ENCODE results near the gene UBASH3A.

UBASH3A gene

DNA sequence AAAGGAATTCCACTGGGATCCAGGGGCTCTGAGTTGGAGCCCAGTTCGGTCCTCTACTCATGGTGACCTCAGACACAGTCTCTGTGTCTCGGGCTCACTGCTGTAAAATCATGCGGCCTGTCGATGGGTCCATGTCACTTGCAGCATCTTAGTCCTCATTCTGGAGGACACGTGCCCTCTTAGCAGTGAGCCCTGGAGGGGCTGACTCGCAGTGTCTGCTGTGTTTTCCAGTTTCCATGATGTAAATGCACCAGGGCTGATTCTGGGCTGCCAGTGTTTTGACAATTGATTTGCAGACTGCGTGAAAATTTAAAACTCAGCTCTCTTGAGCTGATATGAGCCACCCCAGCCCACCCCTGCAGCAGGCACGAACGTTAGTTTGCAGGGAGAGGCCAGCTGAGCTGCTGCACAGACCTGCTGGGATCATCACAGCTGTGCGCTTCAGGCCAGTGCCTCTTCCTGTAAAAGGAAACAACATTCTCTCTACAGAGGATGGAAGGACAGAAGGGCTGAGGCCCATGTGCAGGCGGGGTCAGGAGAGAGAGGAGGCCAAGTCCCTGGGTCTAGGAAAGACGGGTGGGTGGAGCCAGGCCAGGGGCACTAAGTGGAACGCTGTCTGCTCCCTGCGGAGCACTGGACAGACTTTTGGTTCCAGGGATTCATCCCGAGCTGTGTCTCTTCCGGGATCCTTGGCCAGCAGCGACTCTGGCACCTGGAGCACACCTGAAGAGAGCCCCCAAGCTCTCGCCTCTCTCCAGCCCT is 49.7 kb downstream of the UBASH3A start:
- peak; percentile 14 for DNase-seq (ENCODE audit: low read depth)
- no peak for TF ChIP-seq CTCF (conservative IDR thresholded peaks at IDR 0.05; ENCODE audit: low read depth, low read length)
- H3K4me3 ChIP-seq (ENCODE audit: low read depth, low read length), result no peak overlapping the region

DNA sequence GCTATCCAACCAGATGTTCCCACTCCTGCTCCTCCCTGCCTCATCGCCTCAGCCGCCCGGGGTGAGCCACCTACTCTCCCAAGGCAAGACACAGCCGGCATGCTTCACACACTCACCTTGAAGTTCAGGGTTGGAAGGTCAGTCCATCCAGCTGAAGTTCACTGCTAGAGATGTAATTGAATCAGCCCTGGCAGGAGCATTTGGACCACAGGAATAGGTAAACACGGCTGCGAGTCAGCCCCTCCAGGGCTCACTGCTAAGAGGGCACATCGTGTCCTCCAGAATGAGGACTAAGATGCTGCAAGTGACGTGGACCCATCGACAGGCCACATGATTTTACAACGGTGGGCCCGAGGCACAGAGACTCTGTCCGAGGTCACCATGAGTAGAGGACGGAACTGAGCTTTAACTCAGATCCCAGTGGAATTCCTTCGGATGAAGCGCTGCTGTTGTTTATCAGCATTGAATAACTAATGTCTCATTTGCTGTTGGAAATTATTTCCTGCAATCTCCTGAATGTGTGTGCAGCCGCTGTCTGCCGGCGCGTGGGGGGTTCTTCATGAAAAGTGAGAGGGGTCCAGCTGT is 50.4 kb downstream of the UBASH3A start:
- no peak overlapping the region for H3K4me3 ChIP-seq (ENCODE audit: low read depth, low read length)
- no peak for TF ChIP-seq CTCF (conservative IDR thresholded peaks at IDR 0.05; ENCODE audit: low read depth, low read length)

GRCh38 chr21:42454786-42455185 is 51.1 kb downstream of the UBASH3A start:
- no peak for TF ChIP-seq CTCF (conservative IDR thresholded peaks at IDR 0.05; ENCODE audit: low read depth, low read length)
- no peak for DNase-seq (ENCODE audit: low read depth)
- no peak overlapping the region for H3K4me3 ChIP-seq (ENCODE audit: low read depth, low read length)

More for the DNA sequence above, 50.4 kb downstream of the UBASH3A start:
- DNase-seq (ENCODE audit: low read depth), result no peak

DNA sequence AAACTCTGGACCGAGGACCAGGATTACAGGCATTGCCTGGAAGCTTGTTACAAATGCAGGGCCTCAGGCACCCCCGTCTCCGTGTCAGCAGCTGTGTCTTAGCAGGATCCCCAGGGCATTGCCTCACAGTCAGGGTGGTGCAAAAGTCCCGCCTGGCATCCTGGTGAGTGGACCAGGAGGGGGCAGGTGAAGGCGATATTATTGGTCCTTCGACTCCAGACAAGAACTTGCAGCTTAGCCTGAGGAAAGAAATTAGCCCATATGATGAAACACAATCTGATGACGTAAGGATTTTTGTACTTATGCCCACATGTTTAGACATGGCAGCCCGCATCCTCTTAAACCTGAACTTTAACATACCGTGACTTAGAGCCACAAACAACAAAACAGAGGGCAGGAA is 51.5 kb downstream of the UBASH3A start:
- no peak overlapping the region for H3K4me3 ChIP-seq (ENCODE audit: low read depth, low read length)
- no peak for DNase-seq (ENCODE audit: low read depth)
- no peak for TF ChIP-seq CTCF (conservative IDR thresholded peaks at IDR 0.05; ENCODE audit: low read depth, low read length)

DNA sequence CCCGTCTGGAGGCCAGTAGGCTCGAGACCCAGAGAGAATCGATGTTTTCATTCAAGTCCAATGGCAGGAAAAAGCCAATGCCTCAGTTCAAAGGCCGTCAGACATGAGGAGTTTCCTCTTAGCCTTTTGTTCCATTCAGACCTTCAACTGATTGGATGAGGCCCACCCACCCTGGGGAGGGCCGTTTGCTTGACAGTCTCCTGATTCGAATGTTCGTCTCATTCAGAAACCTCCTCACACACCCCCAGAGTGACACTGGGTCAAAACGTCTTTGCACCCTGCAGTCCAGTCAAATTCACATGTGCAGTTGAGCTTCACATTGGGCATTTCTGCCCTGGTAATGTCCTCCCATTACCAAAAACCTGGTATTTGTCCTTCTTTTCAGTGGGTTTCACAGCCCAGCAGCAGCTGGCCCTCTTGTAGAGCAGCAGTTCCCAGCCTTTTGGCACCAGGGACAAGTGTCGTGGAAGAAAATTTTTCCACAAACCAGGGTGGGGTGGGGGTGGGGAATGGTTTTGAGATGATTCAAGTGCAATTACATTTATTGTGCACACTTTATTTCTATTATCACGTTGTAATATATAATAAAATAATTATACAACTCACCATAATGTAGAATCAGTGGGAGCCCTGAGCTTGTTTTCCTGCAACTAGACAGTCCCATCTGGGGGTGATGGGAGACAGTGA is 52.2 kb downstream of the UBASH3A start:
- TF ChIP-seq CTCF (conservative IDR thresholded peaks at IDR 0.05; ENCODE audit: low read depth, low read length), result no peak
- no peak overlapping the region for H3K4me3 ChIP-seq (ENCODE audit: low read depth, low read length)
- DNase-seq (ENCODE audit: low read depth), result no peak

DNA sequence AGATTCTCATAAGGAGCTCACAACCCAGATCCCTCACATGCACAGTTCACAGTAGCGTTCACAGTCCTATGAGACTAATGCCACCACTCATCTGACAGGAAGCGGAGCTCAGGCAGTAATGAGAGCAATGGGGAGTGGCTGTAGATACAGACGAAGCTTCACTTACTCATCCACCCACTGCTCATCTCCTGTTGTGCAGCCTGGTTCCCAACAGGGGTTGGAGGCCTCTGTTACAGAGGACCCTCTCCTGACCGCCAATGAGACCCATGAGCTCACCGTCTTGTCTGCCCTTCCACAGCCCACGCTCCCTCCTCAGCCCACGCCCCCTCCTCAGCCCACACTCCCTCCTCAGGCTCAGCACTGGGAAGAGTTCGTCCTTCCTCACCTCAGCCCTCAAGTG is 52.8 kb downstream of the UBASH3A start:
- H3K4me3 ChIP-seq (ENCODE audit: low read depth, low read length), result no peak overlapping the region
- DNase-seq (ENCODE audit: low read depth), result peak; percentile 48
- no peak for TF ChIP-seq CTCF (conservative IDR thresholded peaks at IDR 0.05; ENCODE audit: low read depth, low read length)

Measured in choroid plexus epithelial cell (primary cell).